Measurements from ENCODE around the gene BCKDHB. TPM values are rescaled to one million over a fixed set of nuclear protein-coding genes. Genes with fewer than 3 reads are reported as not detected.

Gene BCKDHB
- total and polyA plus RNA-seq, 2 of the 4 experiments (the other 2 are of a cell fraction) = 11.2 to 11.8 TPM

GRCh38 chr6:80325742-80326141, 219.3 kb downstream of the BCKDHB start:
- no peaks in the 10 kb centered on the region for H3K9me3 ChIP-seq (ENCODE audit: control insufficient read depth, insufficient read depth, low read length)
- intact Hi-C loops (cut with micrococcal nuclease) (loop anchor here (10.0 kb wide), 1 partner anchor 91 kb away; no protein-coding TSS in a partner anchor), in situ Hi-C loops (cut with MboI; ENCODE audit: low sequenced_read_pairs) (no loop called here), dilution Hi-C loops (cut with HindIII; ENCODE audit: low sequenced_read_pairs, unreplicated experiment) (no loop called here)
- POLR2A ChIA-PET (ENCODE audit: unreplicated experiment) = no interaction called here
- H3K4me2 ChIP-seq (ENCODE audit: low read depth, low read length) = no peak overlapping the region
- peaks cover 3% of the 10 kb centered on the region; the same call in 1 of the 2 replicates for H3K4me1 ChIP-seq (ENCODE audit: control insufficient read depth, insufficient read depth, low read length)
- TF ChIP-seq POLR2A (IDR thresholded peaks at IDR 0.05; ENCODE audit: low read depth, low read length) = no peak
- no peak overlapping the region for H2AK9ac ChIP-seq (replicated peaks; ENCODE audit: low read depth, low read length, poor library complexity)
- BruUV-seq (replicated peaks) = no TSS peak
- H2BK20ac ChIP-seq (ENCODE audit: low read depth, low read length) = no peak overlapping the region
- no peak overlapping the region for H3K18ac ChIP-seq (ENCODE audit: low read depth, low read length)
- no peak overlapping the region for H4K5ac ChIP-seq (ENCODE audit: low read depth, low read length)
- no CpG with 5 or more reads among the region's 3 CpGs for WGBS, 2 experiments (ENCODE audit: extremely low coverage in 2 of 2, insufficient read length in 1 of 2)
- H3K9ac ChIP-seq (ENCODE audit: low read depth, low read length) = no peak overlapping the region
- no peaks in the 10 kb centered on the region for H3K36me3 ChIP-seq (ENCODE audit: control insufficient read depth, insufficient read depth, low read length)
- no peak overlapping the region for H3K14ac ChIP-seq (replicated peaks; ENCODE audit: low read depth, low read length)
- DNase-seq (no peak), ATAC-seq (ENCODE audit: low read depth) (no peak)
- H2AK5ac ChIP-seq (ENCODE audit: low read depth, low read length) = no peak overlapping the region
- no peak overlapping the region for H2BK120ac ChIP-seq (ENCODE audit: low read depth, low read length)
- H4K20me1 ChIP-seq (ENCODE audit: insufficient read depth, low read length) = no peaks in the 10 kb centered on the region
- H3K9me1 ChIP-seq (ENCODE audit: insufficient read depth, low read length) = 0 out of 2 replicates have a peak, but pooled peaks cover 2% of the 10 kb centered on the region
- no peak overlapping the region for H4K91ac ChIP-seq (ENCODE audit: insufficient read depth, low read depth, low read length)
- no peak overlapping the region for H3K23ac ChIP-seq (ENCODE audit: low read depth, low read length)
- H3K56ac ChIP-seq (ENCODE audit: extremely low read depth, insufficient read depth, low read length) = no peak overlapping the region
- H3K27me3 ChIP-seq (ENCODE audit: control insufficient read depth, insufficient read depth, low read length) = no peaks in the 10 kb centered on the region
- no peak overlapping the region for H2BK5ac ChIP-seq (ENCODE audit: low read depth, low read length, poor library complexity, severe bottlenecking)
- CTCF ChIA-PET = no interaction called here
- no peak overlapping the region for H2AFZ ChIP-seq (replicated peaks; ENCODE audit: low read length, poor library complexity)
- no peaks in the 10 kb centered on the region for H3K79me1 ChIP-seq (ENCODE audit: low read depth in 1 of 2, low read length in 2 of 2)
- no peak overlapping the region for H2BK15ac ChIP-seq (ENCODE audit: low read depth, low read length)
- no peak overlapping the region for H3K27ac ChIP-seq (ENCODE audit: insufficient read depth, low read length)
- no peak overlapping the region for H4K8ac ChIP-seq (ENCODE audit: low read depth in 2 of 2, low read length in 2 of 2)
- no peak overlapping the region for H3K4me3 ChIP-seq (ENCODE audit: insufficient read depth, low read depth, low read length)
- H3K4ac ChIP-seq (ENCODE audit: low read depth, low read length) = no peak overlapping the region

All from IMR-90 (cell line).